Anterior cingulate cortex (tissue), 58 donors: ENCODE results near the gene CDK19.
"Not testable (repeated sequence)": the region's sequence is repeated elsewhere in the genome, so short reads cannot be mapped to it uniquely, and the experiment has no call there.

ENCODE experiments used
- DNase-seq, 58 donors: peaks; one replicate each; lab custom pipeline; 2025; lab: John Stamatoyannopoulos, UW

CDK19 gene

GRCh38 chr6:110814102-110815014 is 911 bp downstream of the CDK19 start:
- peak in 55 of 58 donors; percentile 6 to 72 (median 45) for DNase-seq

GRCh38 chr6:110813338-110814101 is 1.7 kb downstream of the CDK19 start:
- DNase-seq, result peak in 7 of 58 donors; percentile 13 to 43 (median 27)

DNA sequence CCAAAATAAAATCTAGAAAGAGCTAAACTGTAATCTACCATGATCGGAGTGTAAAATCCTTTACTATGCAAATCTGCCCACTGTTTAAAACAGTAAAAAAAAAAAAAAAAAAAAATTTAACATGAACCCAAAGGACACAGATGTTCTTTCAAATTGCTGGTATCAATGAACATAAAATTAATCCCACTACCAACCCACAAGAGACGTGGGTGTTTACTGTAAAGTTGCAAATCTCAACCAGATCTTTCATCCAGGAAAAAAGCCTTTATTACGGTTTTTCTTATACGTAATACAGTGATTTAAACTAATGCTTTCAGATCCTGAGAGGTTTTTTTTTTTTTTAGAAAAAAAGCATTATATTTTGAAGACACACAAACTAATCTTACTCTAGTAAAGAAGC is 2.5 kb downstream of the CDK19 start:
- DNase-seq, result no peak

- no peak for DNase-seq
Measured at GRCh38 chr6:110810896-110811586, 4.2 kb downstream of the CDK19 start.

DNA sequence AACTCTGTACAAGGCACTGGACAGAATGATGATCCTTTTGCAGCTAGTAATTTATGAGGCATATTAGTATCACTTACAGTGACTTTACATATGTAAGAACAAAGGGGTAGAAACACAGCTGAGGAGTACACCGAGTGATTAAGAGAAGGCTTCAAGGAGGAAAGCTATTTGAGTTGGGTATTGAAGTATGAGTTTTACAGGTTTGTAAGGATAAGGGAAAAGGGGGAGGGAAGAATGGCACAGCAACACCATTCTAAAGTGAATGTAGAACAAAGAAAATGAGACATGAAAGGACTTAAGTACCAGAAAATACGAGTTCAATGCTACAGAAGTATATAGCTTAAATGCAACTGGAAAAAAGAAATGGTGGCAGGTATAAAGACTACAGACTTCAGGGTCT is 5.5 kb downstream of the CDK19 start:
- DNase-seq, result no peak

DNA sequence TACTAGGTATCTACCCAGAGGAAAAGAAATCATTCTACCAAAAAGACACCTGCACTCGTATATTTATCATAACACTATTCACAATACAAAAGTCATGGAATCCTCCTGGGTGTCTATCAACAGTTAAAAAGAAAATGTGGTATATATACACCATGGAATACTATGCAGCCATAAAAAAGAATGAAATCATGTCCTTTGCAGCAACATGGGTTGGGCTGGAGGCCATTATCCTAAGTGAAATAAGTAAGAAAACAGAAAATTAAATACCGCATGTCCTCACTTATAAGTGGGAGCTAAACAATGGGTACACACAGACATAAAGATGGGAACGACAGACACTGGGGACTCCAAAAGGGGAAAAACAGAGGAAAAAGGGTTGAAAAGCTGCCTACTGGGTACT is 13.1 kb downstream of the CDK19 start:
- not testable (repeated sequence) for DNase-seq

GRCh38 chr6:110800839-110801196 is 14.5 kb downstream of the CDK19 start:
- DNase-seq, result no peak

- DNase-seq, result no peak
Measured at GRCh38 chr6:110800196-110800838, 15.0 kb downstream of the CDK19 start.

DNA sequence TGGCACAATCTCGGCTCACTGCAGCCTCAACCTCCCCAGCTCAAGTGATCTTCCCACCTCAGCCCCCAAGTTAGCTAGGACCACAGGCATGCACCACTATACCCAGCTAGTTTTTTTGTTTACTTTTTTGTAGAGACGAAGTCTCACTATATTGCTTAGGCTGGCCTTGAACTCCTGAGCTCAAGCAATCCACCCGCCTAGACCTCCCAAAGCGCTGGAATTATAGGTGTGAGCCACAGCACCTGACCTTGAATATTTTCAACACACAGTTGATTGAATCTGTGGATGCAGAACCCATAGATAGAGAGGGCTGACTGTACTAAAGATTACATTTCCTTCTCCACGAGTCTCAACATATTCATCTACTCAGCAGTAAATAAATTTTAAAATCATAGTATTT is 15.6 kb downstream of the CDK19 start:
- DNase-seq, result no peak

DNA sequence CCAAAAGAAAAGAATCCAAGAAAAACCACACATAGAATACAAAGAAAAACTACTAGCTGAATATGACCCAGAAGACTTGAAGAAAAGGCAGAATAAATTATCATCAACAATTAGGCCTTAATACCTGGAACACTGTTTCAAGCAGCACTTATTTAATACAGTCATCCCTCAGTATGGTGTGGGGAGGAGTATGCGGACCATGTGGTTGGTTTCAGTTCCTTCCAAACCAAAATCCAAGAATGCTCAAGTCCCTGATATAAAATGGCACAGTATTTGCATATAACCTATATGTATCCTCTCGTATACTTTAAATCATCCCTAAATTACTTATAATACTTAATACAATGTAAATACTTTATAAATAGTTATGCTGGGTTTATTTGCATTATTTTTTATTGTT is 16.1 kb downstream of the CDK19 start:
- DNase-seq, result no peak

GRCh38 chr6:110795271-110795670 is 20.0 kb downstream of the CDK19 start:
- no peak for DNase-seq

DNA sequence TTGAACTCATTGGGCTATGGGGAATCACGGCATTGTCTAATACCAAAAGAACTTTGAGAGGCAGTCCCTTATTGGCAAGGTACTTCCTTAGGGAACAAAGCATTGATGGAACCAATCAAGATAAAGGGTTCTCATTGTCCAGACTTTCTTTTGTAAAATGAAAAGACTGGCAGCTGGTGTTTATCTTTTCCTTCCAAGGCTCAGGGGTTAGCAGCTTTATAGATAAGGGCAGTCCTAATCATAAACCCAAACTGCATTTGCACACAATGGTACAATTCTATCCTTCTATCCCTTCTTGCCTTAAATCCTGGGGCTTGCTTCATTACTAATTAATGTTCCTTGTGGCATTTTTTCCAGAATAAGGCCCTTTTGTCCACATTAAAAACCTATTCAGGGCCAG is 28.6 kb downstream of the CDK19 start:
- DNase-seq, result no peak

GRCh38 chr6:110786271-110786670 is 29.0 kb downstream of the CDK19 start:
- no peak for DNase-seq

DNA sequence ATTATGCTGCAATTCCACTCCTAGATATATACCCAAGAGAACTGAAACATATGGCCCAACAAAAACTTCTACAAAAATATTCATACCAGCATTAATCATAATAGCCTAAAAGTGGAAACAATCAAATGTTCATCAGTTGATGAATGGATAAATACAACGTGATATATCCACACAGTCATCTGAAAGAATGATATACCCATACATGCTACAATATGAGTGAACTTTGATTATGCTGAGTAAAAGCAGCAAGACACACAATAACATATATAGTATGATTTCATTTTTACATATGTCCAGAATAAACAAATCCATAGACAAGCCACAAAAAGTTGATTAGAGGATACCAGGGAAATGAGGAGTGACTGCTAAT is 30.7 kb downstream of the CDK19 start:
- no peak for DNase-seq

- no peak for DNase-seq
Measured at GRCh38 chr6:110781522-110782214, 33.6 kb downstream of the CDK19 start.

DNA sequence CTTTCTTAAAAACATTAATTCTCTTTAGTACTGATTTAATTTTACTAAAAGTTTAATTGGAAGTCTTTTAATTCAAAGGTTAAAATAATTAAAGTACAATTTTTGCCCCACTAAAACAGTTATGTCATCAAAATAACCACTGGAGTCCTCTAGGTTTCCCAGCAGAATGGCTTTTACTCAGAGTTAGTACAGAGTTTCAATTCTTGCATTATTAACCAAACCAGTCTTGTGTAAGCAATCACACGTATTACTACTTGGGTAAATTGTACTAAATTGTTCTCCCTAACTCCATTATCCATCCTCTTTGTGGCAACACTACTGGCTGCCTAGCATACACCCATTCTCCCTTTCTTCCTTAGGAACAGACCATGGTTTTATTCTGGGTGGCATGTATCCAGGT is 36.9 kb downstream of the CDK19 start:
- DNase-seq, result no peak

DNA sequence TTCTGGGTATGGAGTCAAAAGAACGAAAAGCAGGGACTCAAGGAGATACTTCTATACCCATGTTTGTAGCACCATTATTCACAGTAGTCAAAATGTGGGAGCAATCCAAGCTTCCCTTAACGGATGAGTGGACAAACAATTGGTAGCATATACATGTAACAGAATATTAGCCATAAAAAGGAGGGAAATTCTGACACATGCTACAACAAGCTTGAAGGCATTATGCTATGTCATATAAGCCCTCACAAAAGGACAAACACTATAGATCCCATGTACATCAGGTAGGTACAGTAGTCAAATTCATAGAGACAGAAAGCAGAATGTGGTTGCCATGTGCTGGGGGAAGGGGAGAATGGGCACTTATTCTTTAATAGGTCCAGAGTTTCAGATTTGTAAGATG is 37.6 kb downstream of the CDK19 start:
- DNase-seq, result no peak

DNA sequence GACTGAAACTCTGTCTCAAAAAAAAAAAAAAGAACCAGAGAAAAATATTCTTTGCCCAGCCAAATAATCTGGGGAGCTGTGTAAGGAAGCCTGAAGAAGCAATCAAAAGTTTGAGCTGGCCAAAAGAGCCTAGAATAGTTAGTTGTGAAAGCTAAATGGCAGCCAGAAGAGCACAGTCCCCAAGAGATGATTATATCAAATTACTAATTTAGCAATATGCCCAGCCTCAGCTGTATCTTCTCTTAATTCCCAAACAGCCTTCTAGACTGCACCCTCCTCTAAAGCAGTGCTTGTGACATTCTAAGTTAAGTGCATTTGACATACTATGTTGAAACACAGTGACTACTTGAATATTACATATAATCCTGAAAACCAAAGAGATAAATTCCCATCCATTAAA is 38.9 kb downstream of the CDK19 start:
- no peak for DNase-seq

DNA sequence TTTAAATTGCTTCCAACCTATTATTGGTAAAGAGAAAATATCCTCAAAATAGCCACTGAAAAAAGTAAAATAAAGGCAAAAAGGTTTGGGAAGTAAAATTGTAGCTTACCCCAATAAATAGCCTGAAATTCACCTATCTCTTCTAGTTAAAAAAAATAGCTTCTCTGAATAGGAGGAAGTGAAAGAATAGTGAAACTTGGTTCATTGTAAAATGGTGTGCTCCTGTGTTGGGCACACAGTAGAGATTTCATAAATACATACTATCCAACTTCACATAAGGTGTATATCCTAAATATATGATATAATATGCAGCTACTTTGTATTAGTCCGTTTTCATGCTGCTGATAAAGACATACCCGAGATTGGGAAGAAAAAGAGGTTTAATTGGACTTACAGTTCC is 45.3 kb downstream of the CDK19 start:
- DNase-seq, result no peak

GRCh38 chr6:110768057-110768456 is 47.2 kb downstream of the CDK19 start:
- no peak for DNase-seq
